Large intestine (tissue), 3 donors: Measurements from ENCODE around the gene CNNM1. TPM values are rescaled to one million over a fixed set of nuclear protein-coding genes. Genes with fewer than 3 reads are reported as not detected.

Source experiments
- DNase-seq, 2 donors: peaks; one replicate each; pipeline versions ENCODE4 v3.0.0 to v3.0.0-alpha.2; 2013
- H3K27ac ChIP-seq: one replicate; pipeline ENCODE4 v1.5.1; 2013; ENCODE audit warnings: low read length
- H3K27me3 ChIP-seq: 2 replicates; pipeline ENCODE4 v1.6.1; 2013; ENCODE audit warnings: low read length; ENCODE audit not compliant: control insufficient read depth, insufficient read depth
- H3K36me3 ChIP-seq: 2 replicates; pipeline ENCODE4 v1.6.1; 2013; ENCODE audit warnings: low read length; ENCODE audit not compliant: control insufficient read depth, insufficient read depth
- H3K4me1 ChIP-seq: one replicate; pipeline ENCODE4 v1.6.1; 2013; ENCODE audit warnings: low read length; ENCODE audit not compliant: control insufficient read depth, insufficient read depth
- H3K4me3 ChIP-seq: one replicate; pipeline ENCODE4 v1.5.1; 2013; ENCODE audit warnings: low read length
- H3K9me3 ChIP-seq: one replicate; pipeline ENCODE4 v1.6.1; 2013; ENCODE audit warnings: mild to moderate bottlenecking, low read depth, low read length, moderate library complexity; ENCODE audit not compliant: control insufficient read depth
- WGBS: methylation state at CpG from one replicate; pipeline ENCODE4 v1.1.5; 2013; ENCODE audit warnings: low lambda C conversion rate; ENCODE audit not compliant: insufficient coverage; 5-methylcytosine and 5-hydroxymethylcytosine counted together
- polyA plus RNA-seq: library from polyadenylated mRNA; unstranded; fragments of 120-200 nt; gene quantifications from one replicate; pipeline ENCODE4 v1.2.1, GENCODE V29; 2013

The CNNM1 gene
- polyA plus RNA-seq, 1 donor: 0.79 TPM

GRCh38 chr10:99426689-99427088 lies 97.5 kb downstream of the CNNM1 start:
- H3K36me3 ChIP-seq: peaks cover 17% of the 10 kb centered on the region
- H3K27ac ChIP-seq: no peak overlapping the region
- peaks cover 4% of the 10 kb centered on the region for H3K4me1 ChIP-seq
- no peaks in the 10 kb centered on the region for H3K9me3 ChIP-seq
- no peak for DNase-seq
- 25% methylated on average over 1 of the region's 3 CpGs for WGBS
- H3K27me3 ChIP-seq: no peaks in the 10 kb centered on the region
- H3K4me3 ChIP-seq: no peak overlapping the region

GRCh38 chr10:99427566-99428190 lies 98.5 kb downstream of the CNNM1 start:
- no peak for DNase-seq
- peaks cover 4% of the 10 kb centered on the region for H3K4me1 ChIP-seq
- H3K4me3 ChIP-seq: no peak overlapping the region
- no peak overlapping the region for H3K27ac ChIP-seq
- WGBS: no CpG with 5 or more reads among the region's 4 CpGs
- H3K36me3 ChIP-seq: peaks cover 17% of the 10 kb centered on the region
- H3K27me3 ChIP-seq: no peaks in the 10 kb centered on the region
- H3K9me3 ChIP-seq: no peaks in the 10 kb centered on the region

DNA sequence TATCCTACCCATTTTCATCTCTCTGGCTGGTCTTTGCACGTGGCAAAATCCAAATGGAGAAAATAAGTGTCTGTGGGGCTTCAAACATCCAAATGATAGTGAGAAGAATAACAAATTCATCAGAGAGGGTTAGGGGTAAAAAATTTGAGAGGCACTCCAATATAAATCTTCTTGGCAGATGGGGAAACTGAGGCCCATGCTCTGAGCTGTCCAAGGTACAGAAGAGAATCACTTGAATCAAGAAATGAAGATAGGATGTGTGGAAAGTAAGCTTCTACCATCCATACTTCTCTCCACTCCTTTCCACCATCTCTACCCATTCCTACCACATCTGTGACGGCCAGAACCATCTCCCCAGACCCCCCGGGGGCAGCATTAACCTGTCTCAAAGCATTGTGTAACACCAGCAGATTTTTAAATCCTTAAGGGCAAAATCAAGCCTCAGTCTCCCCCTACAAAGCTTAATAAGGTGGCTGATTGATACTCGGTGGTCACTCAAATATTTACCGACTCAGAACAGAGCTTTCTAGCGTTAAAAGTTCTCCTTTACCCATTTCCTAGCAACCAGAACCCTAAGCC lies 100.5 kb downstream of the CNNM1 start:
- Histone ChIP-seq H3K4me1 (peaks cover 4% of the 10 kb centered on the region), H3K36me3 (peaks cover 11% of the 10 kb centered on the region), H3K9me3 (no peaks in the 10 kb centered on the region), H3K27ac (peak overlapping the region; percentile 79), H3K27me3 (no peaks in the 10 kb centered on the region), H3K4me3 (peak overlapping the region; percentile 95)
- WGBS: no CpG with 5 or more reads among the region's 6 CpGs
- DNase-seq: no peak

DNA sequence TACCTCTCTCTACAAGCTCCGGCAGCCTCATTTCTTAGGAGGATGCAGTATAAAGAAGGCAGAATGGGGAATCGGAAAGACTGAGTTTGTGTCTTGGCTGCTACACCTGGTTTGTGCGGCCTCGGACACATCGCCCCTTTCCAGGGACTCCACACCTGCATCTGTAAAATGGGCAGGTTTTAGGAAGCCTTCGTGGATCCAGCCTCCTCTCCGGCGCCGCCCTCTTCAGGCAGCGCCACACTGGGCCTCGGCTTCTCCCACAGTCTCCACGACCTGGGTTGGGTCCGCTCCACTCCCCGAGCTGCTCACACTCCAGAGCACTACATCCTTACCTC lies 100.9 kb downstream of the CNNM1 start:
- H3K4me3 ChIP-seq: peak overlapping the region; percentile 95
- no peaks in the 10 kb centered on the region for H3K9me3 ChIP-seq
- H3K27me3 ChIP-seq: no peaks in the 10 kb centered on the region
- H3K4me1 ChIP-seq: peaks cover 4% of the 10 kb centered on the region
- peak overlapping the region; percentile 79 for H3K27ac ChIP-seq
- no peak for DNase-seq
- peaks cover 6% of the 10 kb centered on the region for H3K36me3 ChIP-seq
- WGBS: no CpG with 5 or more reads among the region's 14 CpGs

DNA sequence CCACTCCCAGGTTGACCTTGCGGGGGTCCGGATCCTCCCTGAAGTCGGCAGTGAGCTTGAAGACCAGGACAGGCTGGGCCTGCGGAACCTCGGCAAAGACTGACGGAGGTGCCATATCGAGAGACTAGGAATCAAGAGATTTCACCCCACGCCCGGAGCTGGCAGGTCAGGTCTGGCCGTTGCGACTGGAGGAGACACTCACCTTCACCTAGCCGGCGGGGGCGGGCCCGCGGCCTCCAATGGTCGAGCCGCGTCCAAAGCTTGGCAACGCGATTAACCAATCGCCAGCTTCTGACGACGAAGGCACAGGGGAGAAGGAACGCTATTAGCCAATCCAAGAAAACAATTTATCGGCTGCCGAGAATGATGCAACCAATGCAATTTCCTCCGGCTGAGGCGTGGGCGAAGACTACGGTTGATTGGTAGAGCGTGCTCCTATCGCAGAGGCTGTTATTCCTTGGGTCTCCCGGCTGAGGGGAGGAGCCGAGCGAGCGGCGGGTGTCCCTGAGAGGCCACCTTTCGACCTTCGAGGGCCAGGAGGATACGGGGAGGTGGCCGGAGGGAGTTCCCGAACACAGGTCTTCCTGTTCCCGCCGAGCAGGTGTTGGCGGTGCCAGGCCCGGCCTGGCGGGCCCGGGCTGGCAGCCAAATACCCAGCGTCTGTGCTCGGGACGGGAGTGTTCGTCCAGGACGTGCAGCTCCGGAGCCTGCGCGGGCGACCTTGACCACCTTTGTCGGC lies 101.5 kb downstream of the CNNM1 start, which contains the start of gene GOT1:
Gene GOT1, minus strand, starts transcription at position 174 of the 739 bp plus-strand sequence. Its CDS starts 59 bp downstream, at position 115.
- DNase-seq: peak; percentile 99 to 100
- Histone ChIP-seq H3K4me3 (peak within 1 kb of the TSS; percentile 95), H3K27me3 (no peaks in the 10 kb centered on the region), H3K9me3 (no peaks in the 10 kb centered on the region), H3K27ac (peak within 1 kb of the TSS; percentile 85), H3K36me3 (peaks cover under 1% of the 10 kb centered on the region), H3K4me1 (peaks cover 4% of the 10 kb centered on the region)
- no CpG with 5 or more reads among the region's 59 CpGs for WGBS

- peak; percentile 53 to 83 for DNase-seq
- WGBS: 13% methylated on average over 3 of the region's 20 CpGs
- Histone ChIP-seq H3K9me3 (no peaks in the 10 kb centered on the region), H3K4me3 (peak overlapping the region; percentile 95), H3K27ac (peak overlapping the region; percentile 85), H3K27me3 (no peaks in the 10 kb centered on the region), H3K36me3 (no peaks in the 10 kb centered on the region), H3K4me1 (peaks cover 2% of the 10 kb centered on the region)
Observed at GRCh38 chr10:99431190-99431760, 102.1 kb downstream of the CNNM1 start.

DNA sequence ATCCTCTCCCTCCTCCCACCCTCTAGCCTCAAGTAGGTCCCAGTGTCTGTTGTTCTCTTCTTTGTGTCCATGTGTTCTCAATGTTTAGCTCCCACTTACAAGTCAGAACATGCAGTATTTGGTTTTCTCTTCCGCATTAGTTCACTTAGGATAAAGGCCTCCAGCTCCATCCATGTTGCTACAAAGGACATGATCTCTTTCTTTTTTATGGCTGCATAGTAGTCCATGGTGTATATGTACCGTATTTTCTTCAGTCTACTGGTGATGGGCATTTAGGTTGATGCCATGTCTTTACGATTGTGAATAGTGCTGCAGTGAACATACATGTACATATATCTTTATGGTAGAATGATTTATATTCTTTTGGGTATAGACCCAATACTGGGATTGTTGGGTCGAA lies 102.9 kb downstream of the CNNM1 start:
- no CpG with 5 or more reads among the region's 4 CpGs for WGBS
- no peak overlapping the region for H3K27ac ChIP-seq
- no peak overlapping the region for H3K4me3 ChIP-seq
- H3K9me3 ChIP-seq: no peaks in the 10 kb centered on the region
- H3K27me3 ChIP-seq: no peaks in the 10 kb centered on the region
- no peaks in the 10 kb centered on the region for H3K4me1 ChIP-seq
- no peaks in the 10 kb centered on the region for H3K36me3 ChIP-seq
- DNase-seq: no peak

DNA sequence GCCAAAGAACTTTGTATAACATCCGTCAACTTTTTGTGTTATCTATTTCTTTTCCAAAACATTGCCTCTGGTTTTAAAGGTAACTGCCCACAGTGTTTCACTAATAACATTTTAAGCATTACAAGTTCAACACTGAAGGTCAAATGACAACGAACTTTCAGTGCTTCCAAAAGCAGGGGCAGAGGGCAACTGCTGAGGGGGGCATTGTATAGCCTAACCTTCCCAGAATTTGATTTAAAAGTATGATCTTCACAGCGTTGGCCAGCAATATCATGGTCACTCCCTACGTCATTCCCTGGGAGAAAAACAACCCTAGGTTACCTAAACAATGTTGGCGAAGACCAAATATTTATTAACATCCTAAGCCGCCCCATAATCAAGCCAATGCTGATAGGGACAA lies 103.7 kb downstream of the CNNM1 start:
- Histone ChIP-seq H3K4me1 (no peaks in the 10 kb centered on the region), H3K4me3 (no peak overlapping the region), H3K27me3 (no peaks in the 10 kb centered on the region), H3K27ac (no peak overlapping the region), H3K36me3 (no peaks in the 10 kb centered on the region), H3K9me3 (no peaks in the 10 kb centered on the region)
- DNase-seq: no peak
- 100% methylated on average over 1 of the region's 6 CpGs for WGBS

DNA sequence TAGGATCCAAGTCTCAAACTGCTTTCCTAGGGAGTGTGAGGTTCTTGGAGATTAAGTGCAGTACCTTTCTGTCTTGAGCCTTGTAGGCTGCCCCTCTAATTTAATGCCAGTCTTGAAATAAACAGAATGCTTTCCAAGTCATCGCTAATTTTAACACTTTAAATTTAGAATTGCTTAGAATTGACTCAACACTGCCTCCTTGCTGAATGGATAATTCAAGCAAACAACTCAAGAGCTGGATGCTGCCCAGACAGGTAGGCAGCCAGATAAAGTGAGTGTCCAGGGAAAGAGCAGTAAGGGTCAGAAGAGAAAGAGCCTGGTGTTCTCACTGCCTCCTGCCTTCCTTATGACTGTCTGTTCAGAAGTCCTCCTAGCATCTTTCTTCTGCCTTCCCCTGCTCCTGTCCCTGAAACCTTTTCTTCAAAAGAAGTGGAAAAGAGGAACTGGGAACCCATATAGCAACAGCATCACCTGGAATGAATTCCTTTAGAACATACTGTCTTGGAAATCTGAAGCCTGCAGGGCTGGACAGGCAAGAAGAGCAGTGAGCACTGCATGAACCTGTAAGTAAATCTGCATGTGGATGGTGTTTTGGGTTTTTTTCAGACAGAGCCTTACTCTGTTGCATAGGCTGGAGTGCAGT lies 104.3 kb downstream of the CNNM1 start:
- WGBS: no CpG with 5 or more reads among the region's 1 CpG
- H3K36me3 ChIP-seq: no peaks in the 10 kb centered on the region
- no peak for DNase-seq
- H3K4me3 ChIP-seq: no peak overlapping the region
- H3K4me1 ChIP-seq: no peaks in the 10 kb centered on the region
- no peaks in the 10 kb centered on the region for H3K27me3 ChIP-seq
- H3K9me3 ChIP-seq: no peaks in the 10 kb centered on the region
- H3K27ac ChIP-seq: no peak overlapping the region

- H3K27me3 ChIP-seq: no peaks in the 10 kb centered on the region
- WGBS: 83% methylated on average over 1 of the region's 5 CpGs
- no peak overlapping the region for H3K27ac ChIP-seq
- no peaks in the 10 kb centered on the region for H3K9me3 ChIP-seq
- H3K4me1 ChIP-seq: no peaks in the 10 kb centered on the region
- no peak overlapping the region for H3K4me3 ChIP-seq
- H3K36me3 ChIP-seq: no peaks in the 10 kb centered on the region
- DNase-seq: peak; percentile 21 to 51
Observed at GRCh38 chr10:99435986-99436638, 107.0 kb downstream of the CNNM1 start.
